ENCODE results near the gene NKX1-1.
"Not testable (repeated sequence)": the region's sequence is repeated elsewhere in the genome, so short reads cannot be mapped to it uniquely, and the experiment has no call there.

NKX1-1 gene

GRCh38 chr4:1375051-1375721, 31.1 kb downstream of the NKX1-1 start:
- peaks cover 15% of the 10 kb centered on the region; the same call in 1 of the 2 replicates for H3K36me3 ChIP-seq

GRCh38 chr4:1374706-1375045, 31.6 kb downstream of the NKX1-1 start:
- H3K9me3 ChIP-seq, result peaks cover 15% of the 10 kb centered on the region
- H4K20me1 ChIP-seq, result peaks cover 15% of the 10 kb centered on the region; the same call in 1 of the 2 replicates
- no peak for TF ChIP-seq Cebpa-rat (IDR thresholded peaks at IDR 0.05)
- H3K4me1 ChIP-seq, result peaks cover 40% of the 10 kb centered on the region
- H3K27me3 ChIP-seq, result no peaks in the 10 kb centered on the region
- no peak overlapping the region for H3K9ac ChIP-seq
- peaks cover 15% of the 10 kb centered on the region; the same call in 1 of the 2 replicates for H3K36me3 ChIP-seq
- no peak overlapping the region for H3K4me3 ChIP-seq
- no peak overlapping the region for H3K4me2 ChIP-seq
- H3K27ac ChIP-seq, result no peak overlapping the region

More at GRCh38 chr4:1375051-1375721, 31.1 kb downstream of the NKX1-1 start:
- peak overlapping the region; percentile 88; the same call in 1 of the 2 replicates for H3K4me2 ChIP-seq
- H3K4me1 ChIP-seq, result peaks cover 40% of the 10 kb centered on the region
- TF ChIP-seq Cebpa-rat (IDR thresholded peaks at IDR 0.05), result no peak
- peaks cover 15% of the 10 kb centered on the region for H3K9me3 ChIP-seq
- H3K27me3 ChIP-seq, result no peaks in the 10 kb centered on the region
- H4K20me1 ChIP-seq, result peaks cover 15% of the 10 kb centered on the region; the same call in 1 of the 2 replicates
- H3K27ac ChIP-seq, result no peak overlapping the region; the same call in 1 of the 2 replicates
- no peak overlapping the region for H3K4me3 ChIP-seq
- H3K9ac ChIP-seq, result no peak overlapping the region

GRCh38 chr4:1373892-1374705, 32.1 kb downstream of the NKX1-1 start:
- Histone ChIP-seq H3K27me3 (no peaks in the 10 kb centered on the region), H4K20me1 (peaks cover 12% of the 10 kb centered on the region; the same call in 1 of the 2 replicates), H3K36me3 (peaks cover 15% of the 10 kb centered on the region; the same call in 1 of the 2 replicates), H3K9me3 (peaks cover 15% of the 10 kb centered on the region), H3K4me3 (no peak overlapping the region), H3K27ac (0 out of 2 replicates have a peak overlapping the region, but pooled peaks have one; percentile 2), H3K4me1 (peaks cover 36% of the 10 kb centered on the region), H3K4me2 (no peak overlapping the region), H3K9ac (no peak overlapping the region)
- TF ChIP-seq Cebpa-rat (IDR thresholded peaks at IDR 0.05), result no peak

GRCh38 chr4:1372576-1372975, 33.7 kb downstream of the NKX1-1 start:
- not testable (repeated sequence) for H4K20me1 ChIP-seq, H3K4me3 ChIP-seq, H3K27ac ChIP-seq, H3K9ac ChIP-seq, H3K4me2 ChIP-seq, H3K27me3 ChIP-seq
- Histone ChIP-seq H3K9me3 (peaks cover 15% of the 10 kb centered on the region), H3K4me1 (peaks cover 21% of the 10 kb centered on the region), H3K36me3 (peaks cover 15% of the 10 kb centered on the region; the same call in 1 of the 2 replicates)

- H3K36me3 ChIP-seq, result peaks cover 15% of the 10 kb centered on the region; the same call in 1 of the 2 replicates
- H3K27ac ChIP-seq, result no peak overlapping the region
- peaks cover 16% of the 10 kb centered on the region for H3K4me1 ChIP-seq
- no peak overlapping the region for H3K4me3 ChIP-seq
- H3K27me3 ChIP-seq, result no peaks in the 10 kb centered on the region
- no peak overlapping the region for H3K4me2 ChIP-seq
- H4K20me1 ChIP-seq, result no peaks in the 10 kb centered on the region
- peaks cover 15% of the 10 kb centered on the region for H3K9me3 ChIP-seq
- H3K9ac ChIP-seq, result no peak overlapping the region
- no peak for TF ChIP-seq Cebpa-rat (IDR thresholded peaks at IDR 0.05)
Measured at GRCh38 chr4:1371176-1372165, 34.8 kb downstream of the NKX1-1 start.

- H3K27ac ChIP-seq, result no peak overlapping the region
Measured at GRCh38 chr4:1370321-1371124, 35.7 kb downstream of the NKX1-1 start.

GRCh38 chr4:1369479-1370079, 36.7 kb downstream of the NKX1-1 start:
- H3K4me1 ChIP-seq, result peaks cover 25% of the 10 kb centered on the region
- no peaks in the 10 kb centered on the region for H3K27me3 ChIP-seq
- no peak for TF ChIP-seq Cebpa-rat (IDR thresholded peaks at IDR 0.05)
- no peak overlapping the region for H3K4me3 ChIP-seq
- H4K20me1 ChIP-seq, result no peaks in the 10 kb centered on the region
- no peak overlapping the region for H3K27ac ChIP-seq
- peaks cover 15% of the 10 kb centered on the region; the same call in 1 of the 2 replicates for H3K36me3 ChIP-seq
- H3K9ac ChIP-seq, result no peak overlapping the region
- H3K9me3 ChIP-seq, result peaks cover 15% of the 10 kb centered on the region
- no peak overlapping the region for H3K4me2 ChIP-seq

More at GRCh38 chr4:1370321-1371124, 35.7 kb downstream of the NKX1-1 start:
- peaks cover 15% of the 10 kb centered on the region; the same call in 1 of the 2 replicates for H3K36me3 ChIP-seq
- TF ChIP-seq Cebpa-rat (IDR thresholded peaks at IDR 0.05), result no peak
- H4K20me1 ChIP-seq, result no peaks in the 10 kb centered on the region
- no peak overlapping the region for H3K9ac ChIP-seq
- no peak overlapping the region for H3K4me2 ChIP-seq
- no peaks in the 10 kb centered on the region for H3K27me3 ChIP-seq
- no peak overlapping the region for H3K4me3 ChIP-seq
- peaks cover 16% of the 10 kb centered on the region for H3K4me1 ChIP-seq
- peaks cover 15% of the 10 kb centered on the region for H3K9me3 ChIP-seq

GRCh38 chr4:1369091-1369450, 37.2 kb downstream of the NKX1-1 start:
- Histone ChIP-seq H3K9ac (no peak overlapping the region), H3K27me3 (no peaks in the 10 kb centered on the region), H3K4me3 (no peak overlapping the region), H3K9me3 (peaks cover 15% of the 10 kb centered on the region), H3K4me1 (peaks cover 30% of the 10 kb centered on the region), H3K36me3 (peaks cover 15% of the 10 kb centered on the region; the same call in 1 of the 2 replicates), H4K20me1 (no peaks in the 10 kb centered on the region), H3K4me2 (no peak overlapping the region), H3K27ac (no peak overlapping the region)
- no peak for TF ChIP-seq Cebpa-rat (IDR thresholded peaks at IDR 0.05)
